NCI-H2171 treated with DMSO at 0.1 percent for 48 hours (cell line): ENCODE results near the gene PEPD.
A peak's percentile ranks its signal among the peaks of the same experiment; 100 is the strongest.

Experiments
- DNase-seq: peaks from one replicate; lab custom pipeline; 2025; lab: John Stamatoyannopoulos, UW

The PEPD gene

DNA sequence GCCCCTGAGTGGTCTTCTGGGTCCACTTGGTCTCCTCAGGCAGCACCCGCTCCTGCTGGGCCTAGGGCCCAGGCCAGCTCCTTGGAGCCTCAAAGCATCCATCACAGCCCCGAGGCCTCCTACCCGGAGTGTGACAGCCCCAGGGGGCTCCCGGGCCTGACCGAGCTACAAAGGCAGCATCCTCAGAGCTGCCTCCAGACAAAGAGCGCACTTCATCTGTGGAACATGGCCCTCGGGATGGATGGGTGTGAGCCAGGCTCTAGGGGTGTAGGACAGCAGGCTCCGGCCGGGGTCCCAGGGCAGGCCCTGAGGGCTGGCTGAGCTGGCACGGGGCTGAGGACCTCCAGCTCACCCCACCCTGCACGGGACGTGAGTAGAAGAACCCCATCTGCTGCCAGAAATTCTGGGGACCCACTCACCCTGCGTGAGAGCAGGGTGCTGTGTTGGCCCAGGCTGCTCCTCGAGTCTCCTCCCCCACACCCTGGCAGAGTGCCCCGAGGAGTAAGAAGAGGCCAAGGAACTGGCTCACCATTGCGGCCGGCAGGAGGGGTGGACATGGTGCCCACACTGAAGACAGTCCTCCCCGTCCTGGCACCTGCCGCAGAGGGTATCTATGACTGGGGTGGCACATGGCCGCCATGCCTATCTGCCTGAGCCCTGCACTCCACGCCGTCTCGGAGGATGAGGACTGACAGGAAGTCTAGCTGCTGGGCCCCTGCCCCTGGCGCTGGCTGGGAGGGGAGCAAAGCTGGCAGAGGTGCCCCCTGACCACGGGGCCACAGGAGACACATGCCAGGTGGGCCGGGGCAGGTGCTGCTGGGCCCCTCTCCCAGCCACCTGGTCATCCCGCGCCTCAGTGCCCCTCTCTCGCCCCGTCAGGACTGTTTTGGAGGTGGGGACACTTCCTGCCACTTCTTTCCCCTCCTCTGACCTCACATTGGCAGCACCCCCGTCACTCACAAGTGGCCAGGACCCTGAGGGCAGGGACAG, 125.7 kb downstream of the PEPD start:
- no peak for DNase-seq

DNA sequence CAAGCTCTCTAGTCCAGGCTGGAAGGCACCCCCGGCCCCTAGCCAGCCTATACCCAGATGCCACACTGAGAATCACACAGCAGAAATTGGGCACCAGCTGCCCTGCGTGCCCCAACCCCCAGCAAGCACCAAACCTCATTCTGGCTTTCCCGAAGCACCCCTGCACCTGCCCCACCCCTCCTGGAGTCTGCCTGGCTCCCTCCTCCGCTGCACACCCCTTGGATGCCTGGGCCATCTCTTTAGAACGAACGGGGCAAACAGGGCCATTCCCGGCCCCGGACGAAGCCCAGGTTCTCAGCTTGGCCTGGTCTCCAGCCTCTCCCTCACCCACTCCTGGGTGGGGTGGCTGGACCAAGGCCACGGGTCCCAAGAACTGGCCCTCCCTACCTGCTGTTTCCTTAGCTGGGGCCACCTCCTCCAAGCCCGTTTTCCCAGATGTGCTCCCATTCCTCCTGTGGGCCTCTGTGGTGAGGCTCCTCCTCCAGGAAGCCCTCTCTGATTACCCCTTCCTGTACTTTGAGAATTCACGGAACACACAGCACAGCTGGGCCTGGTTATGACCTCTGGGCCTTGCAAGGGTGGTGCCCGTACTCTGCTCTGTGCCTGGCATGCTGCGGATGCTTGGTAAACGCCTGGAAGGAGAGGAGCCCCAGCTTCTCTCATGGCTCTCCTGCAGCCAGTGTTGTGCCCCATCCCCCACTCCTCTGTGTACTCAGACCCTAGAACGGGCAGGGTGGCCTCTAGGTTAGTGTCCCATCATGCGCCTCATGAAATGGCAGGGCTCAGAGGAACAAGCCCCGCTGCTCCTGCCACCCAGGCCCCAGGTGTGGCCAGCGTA, 126.6 kb downstream of the PEPD start:
- no peak for DNase-seq

DNA sequence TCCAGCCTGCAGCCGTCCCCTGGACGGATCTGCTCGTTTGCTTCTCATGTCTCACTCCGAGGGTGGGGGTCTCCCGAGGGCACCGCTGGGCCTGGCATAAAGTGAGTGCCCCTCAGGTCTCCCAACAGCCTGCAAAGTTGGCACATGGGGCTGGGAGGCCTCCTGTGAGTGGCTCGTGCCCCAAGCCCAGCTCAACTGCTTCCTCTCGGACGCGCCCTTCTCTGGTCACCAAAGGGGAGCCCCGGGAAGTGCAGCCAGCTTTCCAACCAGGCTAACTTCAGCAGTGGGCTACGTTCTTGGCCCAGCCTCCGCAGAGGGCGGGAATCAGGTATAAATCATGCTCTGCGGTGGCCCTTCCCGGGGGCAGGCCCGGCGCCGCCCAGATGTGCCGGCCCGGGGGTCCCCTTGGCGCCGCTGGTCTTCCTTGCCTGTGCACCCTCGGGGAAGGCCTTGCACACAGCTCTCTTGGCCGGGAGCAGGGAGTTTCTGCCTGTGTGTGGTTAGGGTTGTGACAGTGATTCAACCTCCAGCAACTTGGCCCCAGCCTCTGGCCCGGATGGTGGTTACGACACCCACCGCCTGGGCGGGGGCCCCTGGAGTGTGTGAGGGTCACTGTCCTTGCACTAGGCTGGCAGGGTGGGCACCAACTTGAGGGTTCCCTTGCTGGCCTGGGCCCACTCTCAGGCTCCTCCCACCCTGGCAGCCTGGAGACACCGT, 127.4 kb downstream of the PEPD start:
- DNase-seq: no peak

DNA sequence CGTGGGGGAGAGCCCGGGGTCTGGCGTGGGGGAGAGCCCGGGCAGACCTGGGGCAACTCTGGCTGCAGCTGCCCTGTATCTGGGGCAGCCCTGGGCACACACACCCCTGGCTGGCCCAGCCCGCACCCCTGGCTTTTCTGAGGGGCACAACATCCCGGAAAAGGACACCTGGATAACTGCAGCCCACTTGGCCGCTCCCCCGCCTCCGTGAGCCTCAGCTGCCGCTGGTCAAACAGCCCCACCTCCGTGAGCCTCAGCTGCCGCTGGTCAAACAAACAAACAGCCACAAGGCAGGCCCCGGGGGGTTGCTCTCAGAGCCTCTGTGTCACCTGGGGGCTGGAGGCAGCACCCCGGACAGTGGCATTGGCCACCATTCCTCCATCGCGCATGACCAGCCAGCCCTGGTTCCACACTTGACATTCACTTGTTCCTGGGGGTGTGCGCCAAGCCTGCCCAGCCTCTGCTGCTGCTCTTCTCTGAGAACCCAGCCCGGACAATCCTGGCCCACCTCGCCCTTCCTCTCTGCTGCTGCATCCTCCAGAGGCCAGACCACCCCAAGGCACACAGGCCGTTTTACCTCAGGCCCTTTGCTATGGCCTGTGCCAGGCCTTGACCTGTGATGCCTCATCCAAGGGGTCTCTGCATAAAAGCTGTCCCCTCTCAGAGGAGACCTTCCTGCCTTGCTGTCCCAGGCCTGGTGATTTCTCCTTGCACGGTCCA, 128.1 kb downstream of the PEPD start:
- no peak for DNase-seq

DNA sequence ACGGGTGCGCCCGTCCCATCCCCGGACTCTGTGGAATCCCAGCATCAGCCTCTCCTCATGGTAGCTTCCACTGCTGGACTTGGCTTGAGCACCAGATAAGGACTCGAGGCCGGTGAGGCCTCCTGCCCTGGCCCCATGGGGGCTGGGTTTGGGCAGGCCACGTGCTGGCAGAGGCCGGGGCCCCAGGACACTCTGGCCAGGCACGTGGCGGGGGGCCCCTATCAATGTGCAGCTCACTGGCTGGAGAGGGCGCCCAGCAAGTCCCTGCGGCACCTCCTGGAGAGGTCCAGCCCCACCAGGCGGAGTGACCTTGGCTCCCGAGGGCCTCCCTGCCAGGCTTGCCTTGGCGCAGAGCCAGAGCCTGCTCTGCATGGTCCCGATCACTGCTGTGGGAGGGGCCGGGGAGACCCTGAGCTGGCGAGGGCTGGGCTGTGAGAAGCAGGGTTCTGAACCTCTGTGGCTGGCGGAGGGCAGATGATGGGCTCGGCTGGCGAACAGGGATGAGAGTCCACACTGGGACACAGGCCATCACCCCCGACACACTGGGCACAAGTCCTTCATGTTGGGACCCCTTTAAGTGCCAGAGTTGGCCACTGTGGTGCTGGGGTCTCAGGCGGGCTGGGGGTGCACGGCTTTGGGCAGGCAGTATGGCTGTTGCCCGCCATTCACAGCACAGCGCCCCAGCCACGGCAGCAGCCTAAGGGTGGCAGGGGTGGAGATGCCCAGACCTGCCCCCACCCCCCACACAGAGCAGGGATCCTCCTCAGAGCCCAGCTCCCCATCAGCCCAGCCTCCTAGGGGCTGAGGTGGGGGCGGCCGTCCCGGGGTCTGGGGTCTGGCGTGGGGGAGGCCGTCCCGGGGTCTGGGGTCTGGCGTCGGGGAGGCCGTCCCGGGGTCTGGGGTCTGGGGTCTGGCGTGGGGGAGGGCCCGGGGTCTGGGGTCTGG, 129.0 kb downstream of the PEPD start:
- DNase-seq: no peak

DNA sequence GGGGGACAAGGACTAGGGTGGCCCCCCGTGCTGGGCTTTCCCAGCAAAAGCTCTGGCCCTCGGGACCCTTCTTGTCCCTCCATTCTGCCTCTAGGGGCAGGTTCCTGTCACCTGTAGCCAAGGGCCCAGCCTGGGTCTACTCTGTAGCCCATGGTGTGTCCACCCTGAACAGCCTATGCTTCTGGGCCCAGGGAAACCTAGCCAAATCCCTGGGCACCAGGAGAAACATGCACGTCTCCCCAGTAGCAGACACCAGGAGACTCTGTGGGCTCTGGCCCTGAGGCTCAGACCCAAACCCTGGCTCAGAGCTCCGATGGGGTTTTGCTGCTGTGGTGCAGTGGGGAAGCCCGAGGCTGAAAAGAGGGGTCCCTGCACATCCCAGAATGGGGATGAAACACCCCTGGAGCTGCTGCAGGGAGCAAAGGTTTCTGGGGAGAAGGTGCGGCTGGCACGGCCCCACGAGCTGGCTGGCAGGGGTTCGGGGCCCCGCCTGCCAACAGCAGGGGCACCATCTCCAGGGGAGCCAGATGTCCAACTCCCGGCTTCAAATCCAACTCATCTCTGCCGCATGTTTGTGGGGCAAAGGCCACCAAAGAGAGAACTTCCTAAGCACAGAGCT, 129.9 kb downstream of the PEPD start:
- no peak for DNase-seq

DNA sequence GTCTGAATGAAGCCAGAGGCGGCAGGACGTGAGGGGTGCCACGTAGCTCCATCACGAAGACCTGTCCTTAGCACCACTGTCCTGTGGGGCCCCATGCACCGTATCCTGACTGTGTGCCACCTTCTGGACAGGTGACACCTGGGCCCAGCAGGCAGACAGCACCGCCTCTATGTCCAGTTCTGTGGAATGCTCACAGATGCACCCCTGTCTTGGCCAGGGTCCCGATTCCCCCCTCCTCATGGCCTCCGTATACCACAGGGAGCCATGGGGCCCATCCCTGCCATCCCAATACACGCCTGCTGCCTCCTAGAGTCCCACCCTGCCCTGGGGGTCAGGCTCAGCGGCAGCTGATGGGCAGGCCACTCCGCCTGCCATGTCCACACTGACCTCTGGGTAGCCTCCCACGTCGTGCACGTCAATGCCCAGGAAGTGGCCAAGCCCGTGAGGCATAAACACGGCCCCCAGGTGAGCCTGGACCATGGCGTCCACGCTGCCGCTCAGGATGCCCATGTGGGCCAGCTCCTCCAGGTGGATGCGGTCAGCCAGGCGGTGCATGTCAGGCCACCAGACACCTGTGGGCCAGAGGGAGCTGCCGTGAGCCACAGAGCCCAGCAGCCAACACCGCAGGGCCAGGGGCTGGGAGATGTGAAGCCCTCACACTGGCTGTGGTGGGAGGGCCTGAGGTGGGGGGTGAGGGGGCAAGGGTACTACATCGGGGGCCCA, 130.5 kb downstream of the PEPD start:
- no peak for DNase-seq

DNA sequence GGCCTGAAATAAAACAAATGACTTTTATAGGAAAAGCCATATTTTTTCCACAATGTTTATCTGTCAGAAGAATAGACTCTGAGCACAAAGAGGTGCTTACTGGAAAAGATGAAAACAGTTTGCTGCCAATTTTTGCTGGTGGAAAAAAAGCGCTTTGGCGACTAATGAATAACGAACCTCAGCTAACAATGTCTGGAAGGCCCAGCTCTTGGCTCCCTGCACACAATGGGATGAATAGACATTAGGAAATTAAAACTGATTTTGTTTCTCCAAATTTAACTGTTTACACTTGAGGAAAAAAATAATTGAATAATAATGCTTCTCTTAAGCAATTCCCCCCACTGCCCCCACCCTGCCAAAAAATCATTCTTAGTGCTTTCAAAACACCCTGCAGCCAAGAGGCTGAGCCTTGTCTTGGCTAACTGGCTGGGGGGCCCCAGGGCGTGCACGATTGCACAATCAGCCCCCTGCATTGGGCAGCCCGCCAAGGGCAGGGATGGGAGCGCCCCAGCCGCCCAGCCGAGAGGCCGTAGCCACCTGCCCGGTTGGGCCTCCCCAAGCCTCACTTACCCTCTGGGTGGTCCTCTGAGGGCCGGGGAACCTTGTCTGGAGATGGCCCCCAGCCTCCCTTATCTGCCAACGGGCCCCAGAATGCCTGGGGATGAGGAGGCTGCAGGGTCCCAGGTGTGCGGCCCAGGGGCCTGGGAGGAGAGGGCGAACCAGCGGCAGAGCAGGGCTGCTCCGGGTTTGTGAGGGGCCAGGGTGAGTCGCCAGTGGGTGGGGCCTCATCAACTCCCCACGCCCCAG, 131.3 kb downstream of the PEPD start:
- no peak for DNase-seq

DNA sequence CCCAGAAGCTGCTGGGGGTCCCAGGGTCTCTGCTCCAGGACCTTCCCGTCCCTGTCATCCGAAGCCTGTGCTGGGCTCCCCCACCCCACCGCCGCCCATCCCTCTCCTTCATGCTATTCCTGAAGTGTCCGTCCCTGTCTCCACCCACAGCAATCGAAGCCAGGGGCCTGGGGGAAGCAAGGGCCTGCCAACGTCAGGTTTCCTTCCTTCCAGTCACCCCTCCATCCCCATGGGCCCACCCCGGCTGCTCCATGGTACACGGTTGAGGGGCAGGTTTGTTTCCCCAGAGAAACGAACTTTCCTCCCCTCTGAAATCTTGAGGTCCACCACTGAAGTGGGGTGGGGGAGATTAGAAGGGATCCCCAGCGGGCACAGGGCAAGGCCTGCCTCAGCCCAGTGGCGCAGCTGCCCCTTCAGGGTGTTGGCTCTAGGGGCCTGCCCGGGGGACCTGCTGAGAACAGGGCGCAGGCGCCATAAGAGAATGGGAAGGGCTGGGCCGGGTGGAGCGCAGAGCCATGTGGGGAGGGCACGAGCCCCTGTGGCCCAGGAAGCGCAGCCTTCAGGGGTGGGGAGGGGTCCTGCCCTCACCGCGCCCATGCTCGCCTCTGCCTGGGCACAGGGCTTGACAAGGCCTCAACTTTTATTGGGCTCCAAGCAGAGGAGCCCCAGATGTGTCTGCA, 132.0 kb downstream of the PEPD start:
- no peak for DNase-seq

DNA sequence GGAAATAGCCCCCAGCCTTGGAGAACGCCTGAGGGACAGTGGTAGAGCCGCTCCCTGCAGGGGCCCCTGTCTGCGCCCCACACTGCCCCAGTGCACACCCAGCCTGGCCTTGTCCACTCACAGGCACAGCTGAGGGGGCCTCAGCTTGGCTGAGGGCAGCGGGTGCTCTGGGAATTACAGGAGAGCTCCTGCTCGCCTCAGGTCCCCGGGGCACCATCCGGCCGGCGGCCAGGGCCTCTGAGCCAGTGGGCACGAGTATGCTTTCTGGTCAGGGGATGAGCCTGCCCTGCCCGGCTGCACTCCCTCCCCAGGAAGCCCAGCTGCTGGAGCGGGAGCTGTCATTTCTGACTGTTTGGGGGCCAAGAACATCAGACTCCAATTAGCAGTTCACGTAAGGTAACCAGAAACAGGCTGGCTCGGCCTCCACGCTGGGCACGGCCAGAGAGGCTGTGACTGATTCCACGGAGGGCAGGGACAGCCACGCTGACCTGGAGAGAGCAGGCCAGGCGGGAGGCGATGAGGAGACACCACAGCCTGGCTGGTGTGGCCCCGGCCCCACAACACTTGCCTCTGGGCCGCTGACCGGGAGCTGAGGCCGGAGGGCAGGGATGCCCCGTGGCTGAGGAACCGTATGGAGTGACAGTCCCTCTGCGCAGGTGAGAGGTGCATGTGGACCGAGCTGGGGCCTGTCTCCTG, 132.7 kb downstream of the PEPD start:
- DNase-seq: no peak

DNA sequence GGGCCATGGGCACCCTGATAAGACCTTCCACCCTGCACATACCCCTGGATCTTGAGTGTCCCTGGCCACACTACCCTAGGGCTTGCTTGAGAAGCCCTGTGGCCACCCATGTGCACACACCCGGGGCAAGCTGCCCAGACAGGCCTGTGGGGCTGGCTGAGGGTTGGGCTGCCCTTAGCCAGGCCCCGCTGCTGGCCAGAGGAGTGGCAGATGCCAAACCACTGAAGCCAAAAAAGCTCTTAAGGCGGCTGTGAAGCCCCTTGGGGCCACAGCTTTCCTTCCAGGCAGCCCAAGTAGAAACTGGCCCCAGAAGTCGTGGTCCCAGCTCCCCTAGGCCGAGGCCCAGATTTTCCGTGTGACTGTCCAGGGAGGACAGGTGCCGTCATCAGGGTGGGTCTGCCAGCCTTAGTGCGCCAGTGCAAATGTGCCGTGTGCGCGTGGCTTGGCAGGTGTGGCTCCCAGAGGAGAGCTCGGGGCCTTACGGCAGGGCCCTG, 133.3 kb downstream of the PEPD start:
- DNase-seq: no peak

DNA sequence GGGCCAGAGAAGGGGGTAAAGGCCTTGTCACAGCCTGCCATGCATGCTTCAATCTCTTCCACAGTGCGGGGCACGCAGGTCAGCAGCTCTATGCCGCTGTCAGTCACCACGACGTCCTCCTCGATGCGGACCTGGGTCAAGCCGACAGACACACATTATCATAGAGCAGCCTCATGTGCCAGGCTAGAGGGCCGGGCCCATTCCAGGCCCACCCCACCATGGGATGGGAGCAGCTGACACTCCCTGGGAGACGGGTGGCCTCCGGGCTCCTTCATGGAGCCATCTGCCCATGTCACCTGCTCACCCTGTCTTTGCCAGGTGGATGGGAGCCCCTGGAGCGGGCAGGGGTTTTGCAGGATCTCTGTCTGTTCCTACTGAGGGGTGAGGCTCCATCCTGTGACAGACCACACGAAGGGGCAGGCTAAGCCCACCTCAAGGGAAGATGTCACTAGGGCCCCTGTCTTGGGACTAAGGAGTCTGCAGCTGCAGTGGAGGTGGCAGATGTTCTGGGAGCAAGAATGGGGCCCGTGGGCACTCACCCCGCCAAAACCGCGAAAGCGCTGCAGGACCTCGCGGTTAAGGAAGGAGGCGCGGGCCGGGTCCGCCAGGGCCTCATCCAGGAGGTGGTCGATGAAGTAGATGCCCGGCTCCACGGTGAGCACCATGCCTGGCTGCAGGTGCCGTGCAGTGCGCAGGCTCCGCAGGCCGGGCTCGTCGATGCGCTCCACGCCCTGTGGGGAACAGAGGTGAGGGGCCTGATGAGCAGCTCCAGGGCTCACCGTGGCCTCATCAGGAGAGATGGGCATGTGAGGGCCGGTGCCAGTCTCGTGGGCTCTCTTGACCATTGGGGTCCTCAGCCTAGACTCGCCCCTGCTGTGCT, 134.0 kb downstream of the PEPD start:
- DNase-seq: peak; percentile 29

DNA sequence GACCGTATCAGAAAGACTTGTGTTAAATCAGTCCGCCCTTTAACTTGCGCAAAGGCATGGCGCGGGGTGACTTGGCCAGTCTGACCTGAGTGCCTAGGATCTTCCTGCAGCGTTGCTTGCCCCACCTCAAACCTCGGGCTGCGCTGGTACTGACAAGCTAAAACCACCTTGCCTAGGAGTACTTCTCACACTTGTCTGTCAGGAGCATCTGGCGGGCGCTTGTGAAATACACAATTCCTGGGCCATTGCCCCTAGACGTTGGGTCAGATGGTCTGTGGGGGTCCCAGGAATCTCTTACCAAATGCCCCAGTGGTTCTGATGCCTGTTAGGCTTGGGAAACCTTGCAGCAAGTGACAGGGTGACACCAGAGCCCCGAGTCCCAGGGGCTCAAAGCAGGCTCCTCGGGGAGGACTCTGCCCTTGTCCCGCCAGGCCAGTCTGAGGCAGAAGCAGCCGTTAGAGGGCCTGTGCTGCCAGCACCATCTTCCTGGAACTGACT, 135.2 kb downstream of the PEPD start:
- no peak for DNase-seq

DNA sequence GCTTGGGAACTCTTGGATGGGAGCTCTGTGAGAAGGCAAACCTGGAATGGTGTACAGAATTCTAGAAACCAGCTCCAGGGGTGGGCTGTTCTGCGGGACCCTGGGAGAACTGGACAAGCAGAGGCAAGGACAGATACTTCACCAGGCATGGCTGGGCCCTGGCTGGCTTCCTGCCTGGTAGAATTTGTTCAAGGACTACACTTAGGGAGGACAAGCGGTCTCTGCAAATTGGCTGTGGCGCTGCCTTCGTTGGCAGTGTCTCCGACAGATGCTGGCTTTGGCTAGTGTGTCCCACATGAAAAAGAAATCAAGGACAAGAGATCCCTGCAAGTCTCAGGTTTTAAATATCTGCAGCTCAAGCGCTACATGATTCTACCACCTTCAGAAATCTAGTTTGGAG, 135.6 kb downstream of the PEPD start:
- no peak for DNase-seq

DNA sequence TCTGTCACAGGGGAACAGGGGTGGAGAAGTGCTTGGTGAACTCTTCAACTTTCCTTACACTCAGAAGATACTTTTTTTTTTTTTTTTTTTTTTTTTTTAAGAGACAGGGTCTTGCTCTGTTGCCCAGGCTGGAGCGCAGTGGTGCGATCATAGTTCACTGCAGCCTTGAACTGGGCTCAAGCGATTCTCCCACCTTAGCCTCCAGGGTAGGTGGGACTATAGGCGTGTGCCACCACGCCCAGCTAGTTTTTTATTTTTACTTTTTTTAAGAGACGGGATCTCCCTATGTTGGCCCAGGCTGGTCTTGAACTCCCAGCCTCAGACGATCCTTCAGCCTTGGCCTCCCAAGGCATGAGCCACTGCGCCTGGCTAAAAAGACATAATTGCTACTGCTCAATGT, 136.6 kb downstream of the PEPD start:
- no peak for DNase-seq

DNA sequence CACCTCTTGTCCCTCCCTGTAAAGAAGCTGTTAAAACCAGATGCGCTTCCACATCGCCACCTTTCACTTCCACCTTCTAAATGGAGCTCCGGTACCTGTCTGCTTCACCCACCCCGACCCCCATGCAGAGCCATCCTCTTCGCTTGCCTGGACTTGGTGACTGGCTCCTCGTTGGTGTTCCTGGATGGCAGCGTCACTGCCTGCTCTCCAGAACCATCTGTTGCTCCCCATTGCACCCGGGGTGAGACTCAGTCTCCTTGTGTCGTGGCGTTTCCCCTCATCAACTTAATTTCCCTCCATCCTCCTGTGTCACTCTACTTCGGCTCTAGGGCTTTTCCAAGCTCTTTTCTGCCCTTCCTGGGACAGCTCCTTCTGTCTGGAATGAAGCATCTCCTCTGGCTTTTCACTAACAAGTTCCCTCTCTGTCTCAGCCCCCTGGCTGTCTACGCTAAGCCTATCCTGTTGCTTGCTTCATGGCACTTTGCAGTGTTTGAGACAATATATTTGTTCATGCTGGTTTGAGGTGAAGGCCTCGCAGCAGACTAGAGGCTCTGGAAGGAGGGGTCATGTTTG, 137.8 kb downstream of the PEPD start:
- no peak for DNase-seq
